HepG2 (cell line): ENCODE measurements around the gene UBE2O. TPM values are rescaled to one million over a fixed set of nuclear protein-coding genes. Genes with fewer than 3 reads are reported as not detected.

ENCODE experiments used
- CAMTA2 ChIP-seq: sonication (generic); formaldehyde crosslinking; IDR thresholded peaks from 2 replicates; pipeline ENCODE4 v1.4.0; 2020; ENCODE audit warnings: mild to moderate bottlenecking, missing genetic modification reagents, borderline replicate concordance
- MEIS2 ChIP-seq: sonication (generic); formaldehyde crosslinking; IDR thresholded peaks from 2 replicates; pipeline ENCODE4 v1.9.0; 2021; ENCODE audit warnings: mild to moderate bottlenecking, missing genetic modification reagents
- SUZ12 ChIP-seq: fragments of 150-350 bp; IDR thresholded peaks from 2 replicates; pipeline ENCODE4 v1.6.1; 2014; ENCODE audit warnings: low read depth, low read length
- ZFP90 ChIP-seq: sonication (generic); formaldehyde crosslinking; IDR thresholded peaks from 2 replicates; pipeline ENCODE4 v1.8.0; 2022; ENCODE audit warnings: missing genetic modification reagents, mild to moderate bottlenecking, inconsistent platforms, borderline replicate concordance
- ZKSCAN8 ChIP-seq: IDR thresholded peaks from 2 replicates; pipeline ENCODE4 v1.6.1; 2016; ENCODE audit warnings: borderline replicate concordance, missing genetic modification reagents, missing compliant biosample characterization
- ZNF296 ChIP-seq: sonication (generic); formaldehyde crosslinking; conservative IDR thresholded peaks from 2 replicates; pipeline ENCODE4 v1.5.0; 2020; ENCODE audit warnings: mild to moderate bottlenecking, missing genetic modification reagents
- ZNF354B ChIP-seq: sonication (generic); formaldehyde crosslinking; IDR thresholded peaks from 2 replicates; pipeline ENCODE4 v1.8.0; 2022; ENCODE audit warnings: mild to moderate bottlenecking, missing genetic modification reagents
- ZNF749 ChIP-seq: sonication (generic); formaldehyde crosslinking; IDR thresholded peaks from 2 replicates; pipeline ENCODE4 v1.8.0; 2022; ENCODE audit warnings: mild to moderate bottlenecking, missing genetic modification reagents, moderate library complexity, borderline replicate concordance
- polyA plus RNA-seq, 8 experiments: library from polyadenylated mRNA; depleted of rRNA in 3 of 8; stranded (reverse) in 7 of 8; unstranded in 1 of 8; fragments of >200 nt; fragmentation: Illumina TruSeq in 4 of 8; extraction: Trizol in 4 of 8; gene quantifications; 2 replicates each; pipeline versions ENCODE4 v1.2.1 to v1.2.3, GENCODE V29; 2011 to 2016; ENCODE audit warnings: low read depth in 4 of 8, missing spikeins in 1 of 8, mixed read lengths in 1 of 8; ENCODE audit not compliant: insufficient read depth in 1 of 8
- total RNA-seq, 5 experiments: library from RNA; depleted of rRNA; stranded (reverse); fragments of >200 nt; fragmentation: Illumina TruSeq; extraction: Trizol; gene quantifications; 2 replicates each; pipeline ENCODE4 v1.2.3, GENCODE V29; 2016; ENCODE audit warnings: low read depth in 1 of 5
- TF ChIP-seq, protein P1 (sequence below): IDR thresholded peaks from 2 replicates; pipeline ENCODE4 v1.6.1; 2016; ENCODE audit warnings: low read depth, borderline replicate concordance
- TF ChIP-seq, protein P2 (sequence below): sonication (generic); formaldehyde crosslinking; IDR thresholded peaks from 2 replicates; pipeline ENCODE4 v1.4.0; 2020; ENCODE audit warnings: mild to moderate bottlenecking, missing genetic modification reagents
- TF ChIP-seq, protein P3 (sequence below): sonication (generic); formaldehyde crosslinking; IDR thresholded peaks from 2 replicates; pipeline ENCODE4 v1.4.0; 2020; ENCODE audit warnings: mild to moderate bottlenecking, missing genetic modification reagents, borderline replicate concordance
- TF ChIP-seq, protein P4 (sequence below): sonication (generic); formaldehyde crosslinking; IDR thresholded peaks from 2 replicates; pipeline ENCODE4 v1.4.0; 2020; ENCODE audit warnings: low read depth, missing genetic modification reagents
- TF ChIP-seq, protein P5 (sequence below): sonication (generic); formaldehyde crosslinking; IDR thresholded peaks from 2 replicates; pipeline ENCODE4 v1.4.0; 2020; ENCODE audit warnings: missing genetic modification reagents

UBE2O gene
- total and polyA plus RNA-seq, 2 of the 13 experiments (the other 11 are each of a cell fraction or from before 2014, with no cell fraction given) = 21.5 to 23.5 TPM

DNA sequence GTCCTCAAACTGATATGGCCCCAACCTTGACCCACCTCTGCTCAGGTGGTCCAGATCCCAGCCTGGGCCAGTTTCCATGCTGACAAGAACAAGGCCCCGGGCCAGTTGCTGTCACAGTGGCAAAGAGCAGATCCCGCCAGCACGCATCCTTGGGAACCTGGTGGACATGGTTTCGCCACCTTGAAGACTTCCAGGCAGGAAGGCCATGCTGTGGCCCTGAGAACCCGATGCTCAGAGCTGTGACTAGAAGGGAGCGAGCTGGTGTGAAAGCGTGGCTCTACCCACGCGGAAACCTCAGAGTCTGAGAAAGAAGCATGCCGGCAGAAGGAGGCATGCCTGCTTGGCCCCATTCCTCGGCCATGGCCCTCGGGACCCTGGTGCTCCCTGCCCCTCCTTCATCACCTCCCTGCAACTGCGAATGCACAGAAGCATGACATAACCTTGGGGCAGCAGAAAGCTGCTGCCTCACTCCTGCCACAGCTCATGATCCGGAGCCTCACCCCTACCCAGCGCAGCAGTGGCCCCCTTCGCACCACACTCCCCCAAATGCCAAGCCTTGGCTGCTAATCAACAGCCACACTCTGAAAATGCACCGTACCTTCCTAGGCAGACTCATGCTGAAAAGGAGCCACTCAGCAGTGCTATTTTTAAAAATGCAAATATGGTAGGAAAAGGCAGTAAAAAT lies 33.2 kb downstream of the UBE2O start (continued):
- TF ChIP-seq, protein P1, sequence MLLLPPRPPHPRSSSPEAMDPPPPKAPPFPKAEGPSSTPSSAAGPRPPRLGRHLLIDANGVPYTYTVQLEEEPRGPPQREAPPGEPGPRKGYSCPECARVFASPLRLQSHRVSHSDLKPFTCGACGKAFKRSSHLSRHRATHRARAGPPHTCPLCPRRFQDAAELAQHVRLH (CRISPR knock-in tag) = no peak
- no peak for TF ChIP-seq ZNF296 (CRISPR knock-in tag)
- TF ChIP-seq, protein P2, sequence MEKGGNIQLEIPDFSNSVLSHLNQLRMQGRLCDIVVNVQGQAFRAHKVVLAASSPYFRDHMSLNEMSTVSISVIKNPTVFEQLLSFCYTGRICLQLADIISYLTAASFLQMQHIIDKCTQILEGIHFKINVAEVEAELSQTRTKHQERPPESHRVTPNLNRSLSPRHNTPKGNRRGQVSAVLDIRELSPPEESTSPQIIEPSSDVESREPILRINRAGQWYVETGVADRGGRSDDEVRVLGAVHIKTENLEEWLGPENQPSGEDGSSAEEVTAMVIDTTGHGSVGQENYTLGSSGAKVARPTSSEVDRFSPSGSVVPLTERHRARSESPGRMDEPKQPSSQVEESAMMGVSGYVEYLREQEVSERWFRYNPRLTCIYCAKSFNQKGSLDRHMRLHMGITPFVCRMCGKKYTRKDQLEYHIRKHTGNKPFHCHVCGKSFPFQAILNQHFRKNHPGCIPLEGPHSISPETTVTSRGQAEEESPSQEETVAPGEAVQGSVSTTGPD (CRISPR knock-in tag) = no peak
- TF ChIP-seq CAMTA2 (CRISPR knock-in tag) = no peak
- TF ChIP-seq, protein P3, sequence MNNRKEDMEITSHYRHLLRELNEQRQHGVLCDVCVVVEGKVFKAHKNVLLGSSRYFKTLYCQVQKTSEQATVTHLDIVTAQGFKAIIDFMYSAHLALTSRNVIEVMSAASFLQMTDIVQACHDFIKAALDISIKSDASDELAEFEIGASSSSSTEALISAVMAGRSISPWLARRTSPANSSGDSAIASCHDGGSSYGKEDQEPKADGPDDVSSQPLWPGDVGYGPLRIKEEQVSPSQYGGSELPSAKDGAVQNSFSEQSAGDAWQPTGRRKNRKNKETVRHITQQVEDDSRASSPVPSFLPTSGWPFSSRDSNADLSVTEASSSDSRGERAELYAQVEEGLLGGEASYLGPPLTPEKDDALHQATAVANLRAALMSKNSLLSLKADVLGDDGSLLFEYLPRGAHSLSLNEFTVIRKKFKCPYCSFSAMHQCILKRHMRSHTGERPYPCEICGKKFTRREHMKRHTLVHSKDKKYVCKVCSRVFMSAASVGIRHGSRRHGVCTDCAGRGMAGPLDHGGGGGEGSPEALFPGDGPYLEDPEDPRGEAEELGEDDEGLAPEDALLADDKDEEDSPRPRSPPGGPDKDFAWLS = no peak
- TF ChIP-seq, protein P4, sequence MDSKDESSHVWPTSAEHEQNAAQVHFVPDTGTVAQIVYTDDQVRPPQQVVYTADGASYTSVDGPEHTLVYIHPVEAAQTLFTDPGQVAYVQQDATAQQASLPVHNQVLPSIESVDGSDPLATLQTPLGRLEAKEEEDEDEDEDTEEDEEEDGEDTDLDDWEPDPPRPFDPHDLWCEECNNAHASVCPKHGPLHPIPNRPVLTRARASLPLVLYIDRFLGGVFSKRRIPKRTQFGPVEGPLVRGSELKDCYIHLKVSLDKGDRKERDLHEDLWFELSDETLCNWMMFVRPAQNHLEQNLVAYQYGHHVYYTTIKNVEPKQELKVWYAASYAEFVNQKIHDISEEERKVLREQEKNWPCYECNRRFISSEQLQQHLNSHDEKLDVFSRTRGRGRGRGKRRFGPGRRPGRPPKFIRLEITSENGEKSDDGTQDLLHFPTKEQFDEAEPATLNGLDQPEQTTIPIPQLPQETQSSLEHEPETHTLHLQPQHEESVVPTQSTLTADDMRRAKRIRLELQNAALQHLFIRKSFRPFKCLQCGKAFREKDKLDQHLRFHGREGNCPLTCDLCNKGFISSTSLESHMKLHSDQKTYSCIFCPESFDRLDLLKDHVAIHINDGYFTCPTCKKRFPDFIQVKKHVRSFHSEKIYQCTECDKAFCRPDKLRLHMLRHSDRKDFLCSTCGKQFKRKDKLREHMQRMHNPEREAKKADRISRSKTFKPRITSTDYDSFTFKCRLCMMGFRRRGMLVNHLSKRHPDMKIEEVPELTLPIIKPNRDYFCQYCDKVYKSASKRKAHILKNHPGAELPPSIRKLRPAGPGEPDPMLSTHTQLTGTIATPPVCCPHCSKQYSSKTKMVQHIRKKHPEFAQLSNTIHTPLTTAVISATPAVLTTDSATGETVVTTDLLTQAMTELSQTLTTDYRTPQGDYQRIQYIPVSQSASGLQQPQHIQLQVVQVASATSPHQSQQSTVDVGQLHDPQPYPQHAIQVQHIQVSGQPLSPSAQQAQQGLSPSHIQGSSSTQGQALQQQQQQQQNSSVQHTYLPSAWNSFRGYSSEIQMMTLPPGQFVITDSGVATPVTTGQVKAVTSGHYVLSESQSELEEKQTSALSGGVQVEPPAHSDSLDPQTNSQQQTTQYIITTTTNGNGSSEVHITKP (CRISPR knock-in tag) = no peak
- no peak for TF ChIP-seq ZNF354B (CRISPR knock-in tag)
- no peak for TF ChIP-seq MEIS2 (CRISPR knock-in tag)
- TF ChIP-seq ZKSCAN8 (CRISPR knock-in tag) = no peak
- no peak for TF ChIP-seq ZFP90 (CRISPR knock-in tag)
- no peak for TF ChIP-seq SUZ12
- no peak for TF ChIP-seq ZNF749
- TF ChIP-seq, protein P5, sequence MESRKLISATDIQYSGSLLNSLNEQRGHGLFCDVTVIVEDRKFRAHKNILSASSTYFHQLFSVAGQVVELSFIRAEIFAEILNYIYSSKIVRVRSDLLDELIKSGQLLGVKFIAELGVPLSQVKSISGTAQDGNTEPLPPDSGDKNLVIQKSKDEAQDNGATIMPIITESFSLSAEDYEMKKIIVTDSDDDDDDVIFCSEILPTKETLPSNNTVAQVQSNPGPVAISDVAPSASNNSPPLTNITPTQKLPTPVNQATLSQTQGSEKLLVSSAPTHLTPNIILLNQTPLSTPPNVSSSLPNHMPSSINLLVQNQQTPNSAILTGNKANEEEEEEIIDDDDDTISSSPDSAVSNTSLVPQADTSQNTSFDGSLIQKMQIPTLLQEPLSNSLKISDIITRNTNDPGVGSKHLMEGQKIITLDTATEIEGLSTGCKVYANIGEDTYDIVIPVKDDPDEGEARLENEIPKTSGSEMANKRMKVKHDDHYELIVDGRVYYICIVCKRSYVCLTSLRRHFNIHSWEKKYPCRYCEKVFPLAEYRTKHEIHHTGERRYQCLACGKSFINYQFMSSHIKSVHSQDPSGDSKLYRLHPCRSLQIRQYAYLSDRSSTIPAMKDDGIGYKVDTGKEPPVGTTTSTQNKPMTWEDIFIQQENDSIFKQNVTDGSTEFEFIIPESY (CRISPR knock-in tag) = 0 out of 2 replicates have a peak, but pooled peaks have one; percentile 5
